Effector memory CD8-positive, alpha-beta T cell (primary cell): ENCODE measurements around the gene MICALL1.

ENCODE experiments used
- ATAC-seq: fragments of 150-1000 bp; cut with Tn5 transposase; replicated peaks from 2 replicates; pipeline ENCODE4 v1.10.0; 2021; ENCODE audit warnings: mild to moderate bottlenecking, moderate library complexity
- DNase-seq, 3 experiments: peaks; one replicate each; pipeline ENCODE4 v3.0.0; 2021
- H3K27ac Mint-ChIP-seq, 2 donors: one replicate each; pipeline ENCODE4 v1.8.0; 2022; ENCODE audit warnings: mild to moderate bottlenecking in 2 of 2, mixed read lengths in 2 of 2, moderate library complexity in 2 of 2
- H3K27me3 Mint-ChIP-seq, 2 donors: one replicate each; pipeline ENCODE4 v1.8.0; 2022; ENCODE audit warnings: mixed read lengths in 2 of 2
- H3K36me3 Mint-ChIP-seq: one replicate; pipeline ENCODE4 v1.8.0; 2022; ENCODE audit warnings: mild to moderate bottlenecking, moderate library complexity, mixed read lengths; ENCODE audit not compliant: insufficient read depth
- H3K4me1 Mint-ChIP-seq, 2 donors: one replicate each; pipeline ENCODE4 v1.8.0; 2022; ENCODE audit warnings: low read depth in 2 of 2, mixed read lengths in 2 of 2
- H3K4me3 Mint-ChIP-seq, 2 donors: one replicate each; pipeline ENCODE4 v1.8.0; 2022; ENCODE audit warnings: mild to moderate bottlenecking in 2 of 2, mixed read lengths in 2 of 2, moderate library complexity in 2 of 2
- H3K9me3 Mint-ChIP-seq, 2 donors: one replicate each; pipeline ENCODE4 v1.8.0; 2022; ENCODE audit warnings: mixed read lengths in 2 of 2

Gene MICALL1

DNA sequence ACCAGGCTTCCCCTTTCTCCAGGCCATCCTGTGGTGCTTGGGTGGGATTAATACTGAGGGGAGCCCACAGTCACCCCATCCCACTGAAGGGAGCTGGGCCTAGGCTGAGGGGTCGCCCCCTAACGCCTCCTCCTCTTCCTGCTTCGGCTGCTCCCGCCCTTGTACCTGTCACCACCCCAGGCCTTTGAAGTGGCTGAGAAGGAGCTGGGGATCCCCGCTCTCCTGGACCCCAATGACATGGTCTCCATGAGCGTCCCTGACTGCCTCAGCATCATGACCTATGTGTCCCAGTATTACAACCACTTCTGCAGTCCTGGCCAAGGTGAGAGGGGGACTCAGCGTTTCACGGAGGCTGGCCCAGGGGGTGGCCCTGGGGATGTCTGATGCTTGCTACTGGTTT, 6.1 kb downstream of the MICALL1 start:
- Mint-ChIP-seq H3K36me3 (peaks cover 32% of the 10 kb centered on the region), H3K27ac (peak overlapping the region in 1 of 2 donors; percentile 62), H3K4me3 (no peak overlapping the region), H3K9me3 (no peaks in the 10 kb centered on the region), H3K27me3 (no peaks in the 10 kb centered on the region), H3K4me1 (peaks cover 14 to 29% of the 10 kb centered on the region in 2 donors)
- DNase-seq (no peak), ATAC-seq (peak; percentile 19)

DNA sequence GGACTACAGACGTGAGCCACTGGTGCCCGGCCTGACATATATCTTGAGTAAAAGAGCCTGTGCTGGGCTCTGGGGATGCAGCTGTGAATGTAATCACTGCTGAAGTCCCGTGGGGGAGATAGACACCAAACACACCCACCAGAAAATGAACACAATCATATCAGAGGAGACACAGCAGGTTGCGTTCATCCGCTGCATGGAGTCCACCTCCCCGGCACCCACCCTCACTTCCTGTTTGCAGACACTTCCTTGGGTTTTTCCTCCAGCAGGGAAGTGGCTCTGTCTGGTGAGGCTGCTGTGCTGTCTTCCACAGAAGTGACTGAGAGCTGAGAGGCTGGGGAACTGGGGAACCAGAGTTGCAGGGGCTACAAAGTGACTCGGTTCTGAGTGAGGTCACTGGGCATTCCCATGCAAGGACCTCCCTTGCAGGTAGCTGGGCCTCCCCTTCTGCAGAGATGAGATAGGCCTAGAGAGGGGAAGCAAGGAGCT, 7.2 kb downstream of the MICALL1 start:
- Mint-ChIP-seq H3K27ac (no peak overlapping the region), H3K4me3 (no peak overlapping the region)

DNA sequence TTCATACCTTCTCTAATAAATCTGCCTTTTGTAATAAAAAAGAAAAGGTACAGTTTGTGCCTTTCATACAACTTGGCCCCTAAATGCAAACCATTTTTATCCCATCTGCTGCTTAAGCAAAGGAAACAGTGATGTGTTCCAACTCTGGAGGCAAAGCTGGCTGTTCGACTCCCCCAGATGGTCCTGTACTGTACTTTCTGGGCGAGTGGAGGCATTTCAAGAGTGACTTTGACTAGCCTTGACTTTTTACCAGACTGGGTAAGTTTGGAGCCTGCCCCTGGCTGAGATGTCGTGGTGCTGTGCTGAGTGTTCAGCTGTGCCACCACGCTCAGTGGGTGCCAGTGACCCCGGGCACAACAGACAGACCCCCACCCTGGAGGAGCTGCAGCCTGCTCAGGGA, 10.2 kb downstream of the MICALL1 start:
- Mint-ChIP-seq H3K4me1 (peaks cover 5 to 8% of the 10 kb centered on the region in 2 donors), H3K27me3 (no peaks in the 10 kb centered on the region), H3K9me3 (no peaks in the 10 kb centered on the region), H3K27ac (peak overlapping the region in 1 of 2 donors; percentile 28), H3K36me3 (peaks cover 44% of the 10 kb centered on the region), H3K4me3 (no peak overlapping the region)
- DNase-seq (no peak), ATAC-seq (no peak)

More for the DNA sequence above, 7.2 kb downstream of the MICALL1 start:
- DNase-seq (no peak), ATAC-seq (no peak)
- Mint-ChIP-seq H3K36me3 (peaks cover 29% of the 10 kb centered on the region), H3K9me3 (no peaks in the 10 kb centered on the region), H3K27me3 (no peaks in the 10 kb centered on the region), H3K4me1 (peaks cover 5 to 21% of the 10 kb centered on the region in 2 donors)

DNA sequence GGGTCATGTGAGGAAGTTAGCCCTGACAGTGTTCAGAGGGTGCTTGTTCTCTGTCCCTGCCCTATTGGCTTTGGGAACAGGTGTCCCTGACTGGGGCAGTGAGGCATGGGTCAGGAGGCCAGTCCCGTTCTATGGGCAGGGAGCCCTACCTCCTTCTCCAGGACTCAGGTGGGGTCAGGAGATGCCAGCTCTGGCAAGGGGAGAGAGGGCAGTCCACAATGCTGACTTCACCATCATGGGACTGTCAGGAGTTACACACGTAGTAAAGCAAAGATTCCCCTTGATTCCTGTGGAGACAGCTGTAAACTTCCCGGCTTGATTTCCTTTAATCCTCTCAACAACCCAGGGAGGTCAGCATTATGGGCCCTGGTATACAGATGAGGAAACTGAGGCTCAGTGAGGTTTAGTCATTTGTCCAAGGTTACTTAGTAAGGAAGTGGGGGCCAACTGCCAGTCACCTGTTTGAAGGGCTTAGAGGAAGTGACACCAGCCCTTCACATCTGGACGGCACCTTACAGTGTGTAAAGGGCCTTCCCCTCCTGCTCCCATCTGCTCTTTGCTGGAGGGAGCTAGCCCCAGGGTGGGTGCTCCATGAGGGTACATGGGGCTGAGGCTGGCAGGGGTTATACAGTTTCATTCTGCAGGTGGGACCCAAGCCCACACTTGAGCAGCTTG, 11.9 kb downstream of the MICALL1 start:
- ATAC-seq, result no peak
- H3K36me3 Mint-ChIP-seq, result peaks cover 49% of the 10 kb centered on the region
- H3K9me3 Mint-ChIP-seq, result no peaks in the 10 kb centered on the region
- DNase-seq, result no peak
- no peaks in the 10 kb centered on the region for H3K4me1 Mint-ChIP-seq
- H3K4me3 Mint-ChIP-seq, result no peak overlapping the region
- no peak overlapping the region for H3K27ac Mint-ChIP-seq
- no peaks in the 10 kb centered on the region for H3K27me3 Mint-ChIP-seq

DNA sequence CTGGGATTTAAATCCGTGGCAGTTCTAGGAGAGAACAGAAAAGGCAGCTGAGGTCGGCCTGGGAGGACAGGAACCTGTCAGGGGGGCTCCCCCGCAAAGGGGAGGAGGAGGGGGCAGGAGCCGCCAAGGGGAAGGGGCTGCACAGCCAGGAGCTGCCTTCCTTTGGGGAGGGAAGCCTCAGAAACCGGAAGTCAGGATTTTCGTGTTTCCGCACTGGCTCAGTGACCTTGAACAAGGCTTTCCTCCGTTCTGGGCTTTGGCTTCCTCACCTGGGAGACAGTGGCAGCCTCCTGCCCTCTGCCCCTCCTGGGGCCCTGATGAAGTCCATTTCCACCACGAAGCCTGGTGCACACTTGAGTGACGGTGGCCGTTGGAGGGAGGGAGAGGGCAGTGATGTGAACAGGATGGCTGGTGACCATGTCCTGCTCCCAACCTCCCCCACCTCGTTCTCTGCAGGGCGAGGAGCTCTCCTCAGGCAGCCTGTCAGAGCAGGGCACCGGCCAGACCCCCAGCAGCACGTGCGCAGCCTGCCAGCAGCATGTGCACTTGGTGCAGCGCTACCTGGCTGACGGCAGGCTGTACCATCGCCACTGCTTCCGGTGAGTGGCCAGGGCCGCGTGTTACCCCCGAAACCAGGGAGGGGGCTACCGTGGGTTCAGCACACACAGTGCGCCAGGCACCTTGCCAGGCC, 12.6 kb downstream of the MICALL1 start:
- Mint-ChIP-seq H3K4me3 (no peak overlapping the region), H3K27ac (no peak overlapping the region), H3K27me3 (no peaks in the 10 kb centered on the region), H3K4me1 (no peaks in the 10 kb centered on the region), H3K36me3 (peaks cover 44% of the 10 kb centered on the region), H3K9me3 (no peaks in the 10 kb centered on the region)
- no peak for DNase-seq
- ATAC-seq, result no peak

DNA sequence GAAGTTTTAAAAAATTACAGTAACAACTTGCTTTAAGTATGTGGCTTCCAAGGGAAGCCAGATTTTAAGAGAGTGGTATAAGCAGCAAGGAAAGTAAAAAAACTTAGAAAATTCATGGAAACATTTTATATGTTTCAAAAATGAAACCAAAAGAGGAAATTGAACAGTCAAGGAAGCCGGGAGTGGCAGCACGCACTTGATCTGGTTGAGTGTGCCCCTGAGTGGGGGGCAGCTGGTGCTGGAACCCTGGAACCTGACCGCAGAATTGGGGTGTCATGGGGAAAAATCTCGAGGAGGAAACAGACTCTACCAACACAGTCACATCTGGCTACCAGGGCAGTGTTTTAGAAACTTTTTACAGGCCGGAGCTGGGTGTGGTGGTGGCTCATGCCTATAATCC, 14.0 kb downstream of the MICALL1 start:
- no peaks in the 10 kb centered on the region for H3K4me1 Mint-ChIP-seq
- H3K4me3 Mint-ChIP-seq, result no peak overlapping the region
- H3K27me3 Mint-ChIP-seq, result no peaks in the 10 kb centered on the region
- DNase-seq (no peak), ATAC-seq (no peak)
- peak overlapping the region; percentile 59 to 89 for H3K27ac Mint-ChIP-seq
- peaks cover 39% of the 10 kb centered on the region for H3K36me3 Mint-ChIP-seq
- no peaks in the 10 kb centered on the region for H3K9me3 Mint-ChIP-seq

DNA sequence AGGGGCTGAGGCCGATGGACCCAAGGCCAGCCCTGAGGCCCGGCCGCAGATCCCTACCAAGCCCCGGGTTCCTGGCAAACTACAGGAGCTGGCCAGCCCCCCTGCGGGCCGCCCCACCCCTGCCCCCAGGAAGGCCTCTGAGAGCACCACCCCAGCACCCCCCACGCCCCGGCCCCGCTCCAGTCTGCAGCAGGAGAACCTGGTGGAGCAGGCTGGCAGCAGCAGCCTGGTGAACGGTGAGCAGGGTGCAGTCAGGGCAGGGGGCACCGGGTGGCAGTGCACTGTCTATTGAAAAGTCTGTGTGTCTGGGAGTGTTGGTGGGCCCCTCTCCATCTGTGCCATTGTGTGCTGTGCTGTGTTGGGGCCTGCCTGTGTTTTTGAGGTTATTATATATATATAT, 16.1 kb downstream of the MICALL1 start:
- Mint-ChIP-seq H3K4me3 (no peak overlapping the region), H3K36me3 (peaks cover 28% of the 10 kb centered on the region), H3K4me1 (no peaks in the 10 kb centered on the region), H3K27ac (no peak overlapping the region), H3K27me3 (no peaks in the 10 kb centered on the region), H3K9me3 (no peaks in the 10 kb centered on the region)
- DNase-seq (no peak), ATAC-seq (no peak)

DNA sequence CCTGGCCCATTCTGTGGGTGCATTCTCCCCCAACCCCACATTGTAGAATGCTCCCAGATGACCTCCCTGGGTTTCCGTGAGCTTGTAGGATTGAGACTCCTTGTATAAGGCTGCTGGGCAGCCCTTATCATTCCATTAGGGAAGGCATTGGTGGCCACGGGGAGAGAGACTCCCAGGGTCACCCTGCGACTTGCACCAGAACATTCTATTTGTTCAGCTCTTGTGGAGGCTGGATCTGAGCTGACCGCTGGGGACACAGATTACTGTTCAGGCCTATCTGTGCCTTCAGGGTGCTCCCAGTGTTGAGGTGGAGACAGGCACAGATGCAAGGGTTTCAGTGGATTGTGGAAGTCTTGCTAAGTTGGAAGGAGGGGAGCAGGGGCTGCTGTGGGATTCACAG, 17.8 kb downstream of the MICALL1 start:
- Mint-ChIP-seq H3K27ac (no peak overlapping the region), H3K9me3 (no peaks in the 10 kb centered on the region), H3K27me3 (no peaks in the 10 kb centered on the region), H3K4me1 (peaks cover under 1 to 5% of the 10 kb centered on the region in 2 donors), H3K4me3 (no peak overlapping the region), H3K36me3 (peaks cover 38% of the 10 kb centered on the region)
- ATAC-seq, result no peak
- no peak for DNase-seq

DNA sequence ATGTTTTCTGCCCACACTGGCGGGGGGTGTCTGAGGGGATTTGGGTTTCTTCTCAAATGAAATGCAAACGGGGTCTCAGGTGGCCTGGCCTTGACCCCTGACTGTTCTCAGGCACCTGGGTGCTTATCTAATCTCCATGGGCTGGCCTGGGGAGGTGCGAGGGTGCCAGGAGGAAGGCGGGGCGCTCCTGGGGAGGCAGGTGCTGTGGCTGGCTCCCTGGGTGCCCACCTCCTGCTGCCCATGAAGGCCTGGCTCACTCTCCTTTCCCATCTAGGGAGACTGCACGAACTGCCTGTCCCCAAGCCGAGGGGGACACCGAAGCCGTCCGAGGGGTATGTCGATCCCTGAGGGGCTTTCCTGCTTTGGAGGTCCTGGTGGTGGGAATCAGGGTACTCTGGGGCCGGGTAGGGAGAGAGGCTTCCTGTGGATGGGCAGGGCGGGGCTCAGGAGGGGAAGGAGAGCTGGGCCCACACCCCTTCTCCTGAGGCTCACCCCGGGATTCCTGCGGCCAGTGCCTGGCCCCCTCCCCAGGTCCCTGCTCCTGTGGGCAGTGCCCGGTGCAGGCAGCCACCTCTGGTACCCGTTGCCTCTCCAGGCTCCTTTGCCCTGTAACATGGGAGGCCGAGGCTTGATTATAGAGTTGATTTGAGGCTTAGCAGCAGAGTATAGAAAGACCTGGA, 18.4 kb downstream of the MICALL1 start:
- Mint-ChIP-seq H3K27ac (peak overlapping the region in 1 of 2 donors; percentile 22), H3K27me3 (no peaks in the 10 kb centered on the region), H3K9me3 (no peaks in the 10 kb centered on the region), H3K4me3 (no peak overlapping the region), H3K4me1 (peaks cover 4 to 7% of the 10 kb centered on the region in 2 donors), H3K36me3 (peaks cover 35% of the 10 kb centered on the region)
- DNase-seq (no peak), ATAC-seq (no peak)

DNA sequence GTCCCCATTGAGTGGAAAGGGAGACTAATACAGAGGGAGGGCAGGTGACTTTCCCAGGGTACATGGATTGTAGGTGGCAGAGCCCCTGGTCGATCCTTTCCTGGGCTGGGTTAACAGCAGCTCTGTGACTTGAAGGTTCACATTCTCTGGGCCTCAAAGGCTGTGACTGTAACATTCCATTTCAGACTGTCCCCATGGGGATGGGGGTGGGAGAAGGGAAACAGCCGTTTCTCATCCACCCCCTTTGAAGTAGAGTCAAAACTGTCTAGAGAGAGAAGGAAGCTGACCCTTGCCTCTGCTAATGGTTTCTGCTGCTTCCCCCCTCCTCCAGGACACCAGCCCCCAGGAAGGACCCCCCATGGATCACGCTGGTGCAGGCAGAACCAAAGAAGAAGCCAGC, 19.2 kb downstream of the MICALL1 start:
- Mint-ChIP-seq H3K27ac (peak overlapping the region in 1 of 2 donors; percentile 22), H3K9me3 (no peaks in the 10 kb centered on the region), H3K27me3 (no peaks in the 10 kb centered on the region), H3K4me1 (peaks cover 4 to 9% of the 10 kb centered on the region in 2 donors), H3K4me3 (no peak overlapping the region), H3K36me3 (peaks cover 27% of the 10 kb centered on the region)
- ATAC-seq (no peak), DNase-seq (no peak)

DNA sequence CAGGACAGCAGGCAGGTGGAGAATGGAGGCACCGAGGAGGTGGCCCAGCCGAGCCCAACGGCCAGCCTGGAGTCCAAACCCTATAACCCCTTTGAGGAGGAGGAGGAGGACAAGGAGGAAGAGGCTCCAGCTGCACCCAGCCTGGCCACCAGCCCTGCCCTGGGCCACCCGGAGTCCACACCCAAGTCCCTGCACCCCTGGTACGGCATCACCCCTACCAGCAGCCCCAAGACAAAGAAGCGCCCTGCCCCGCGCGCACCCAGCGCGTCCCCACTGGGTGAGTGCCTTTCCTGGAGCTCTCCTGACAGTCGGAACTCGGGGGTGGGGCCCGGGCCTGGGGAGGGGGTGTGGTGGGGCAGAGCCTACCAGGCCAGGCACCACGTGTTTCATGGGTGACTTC, 19.7 kb downstream of the MICALL1 start:
- Mint-ChIP-seq H3K36me3 (peaks cover 26% of the 10 kb centered on the region), H3K4me3 (no peak overlapping the region)

DNA sequence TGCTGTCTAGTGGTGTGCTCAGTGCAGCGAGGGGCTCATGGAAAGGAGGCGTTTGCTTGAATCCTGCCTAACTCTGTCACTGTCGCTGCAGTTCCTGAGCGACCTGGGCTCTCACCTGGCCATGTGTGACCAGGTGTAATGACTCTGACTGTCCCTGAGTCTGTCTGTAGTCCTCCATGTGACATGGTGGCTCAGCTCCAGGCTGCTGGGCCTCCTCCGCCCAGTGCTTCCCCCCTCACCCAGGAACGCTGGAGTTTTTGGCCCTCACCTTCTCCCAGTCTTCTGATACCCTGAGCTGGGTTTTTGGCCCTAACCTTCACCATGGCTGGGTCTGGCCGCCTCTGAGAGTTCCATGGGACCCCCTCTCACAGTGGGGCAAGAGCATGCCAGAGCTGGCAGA, 20.3 kb downstream of the MICALL1 start:
- H3K4me1 Mint-ChIP-seq, result peaks cover 6 to 12% of the 10 kb centered on the region in 2 donors
- no peak overlapping the region for H3K4me3 Mint-ChIP-seq
- peaks cover 20% of the 10 kb centered on the region for H3K36me3 Mint-ChIP-seq
- no peak for ATAC-seq
- no peaks in the 10 kb centered on the region for H3K9me3 Mint-ChIP-seq
- no peak for DNase-seq
- no peak overlapping the region for H3K27ac Mint-ChIP-seq
- H3K27me3 Mint-ChIP-seq, result no peaks in the 10 kb centered on the region

More for the DNA sequence above, 19.7 kb downstream of the MICALL1 start:
- H3K9me3 Mint-ChIP-seq, result no peaks in the 10 kb centered on the region
- H3K4me1 Mint-ChIP-seq, result peaks cover 6 to 12% of the 10 kb centered on the region in 2 donors
- DNase-seq (no peak), ATAC-seq (no peak)
- no peaks in the 10 kb centered on the region for H3K27me3 Mint-ChIP-seq
- no peak overlapping the region for H3K27ac Mint-ChIP-seq

DNA sequence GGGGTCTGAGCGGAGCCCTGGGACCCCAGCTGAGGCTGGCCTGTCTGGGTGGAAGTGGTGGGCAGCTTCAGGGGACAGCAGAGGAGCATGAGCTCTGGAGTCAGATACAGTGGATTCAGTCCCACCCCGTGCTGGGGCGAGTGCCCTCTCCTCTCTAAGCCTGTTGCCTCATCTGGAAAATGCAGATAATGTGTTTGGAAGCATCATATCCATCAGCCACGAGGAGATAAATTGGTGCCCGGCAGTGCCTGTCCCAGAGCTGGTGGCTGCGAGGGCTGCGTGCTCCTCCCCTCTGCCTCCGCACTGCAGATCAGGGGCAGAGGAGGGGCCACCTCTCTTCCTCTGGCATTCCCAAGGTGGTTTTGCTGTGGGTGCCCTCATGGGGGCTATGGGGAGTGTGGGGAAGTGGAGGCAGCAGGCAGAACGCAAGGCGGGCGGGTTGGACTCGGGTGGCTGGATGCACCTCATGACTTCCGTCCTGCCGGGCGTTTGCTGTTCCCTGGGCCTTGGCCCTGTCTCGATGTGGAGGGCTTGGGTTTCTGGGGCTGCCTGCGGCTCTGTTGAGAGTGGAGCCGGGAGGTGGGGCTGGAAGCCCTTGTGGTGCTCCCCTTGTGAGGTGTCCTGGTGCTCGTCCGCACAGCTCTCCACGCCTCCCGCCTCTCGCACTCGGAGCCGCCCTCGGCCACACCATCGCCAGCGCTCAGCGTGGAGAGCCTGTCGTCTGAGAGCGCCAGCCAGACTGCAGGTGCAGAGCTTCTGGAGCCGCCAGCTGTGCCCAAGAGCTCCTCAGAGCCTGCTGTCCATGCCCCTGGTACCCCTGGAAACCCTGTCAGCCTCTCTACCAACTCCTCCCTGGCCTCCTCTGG, 20.9 kb downstream of the MICALL1 start:
- Mint-ChIP-seq H3K4me3 (no peak overlapping the region), H3K36me3 (peaks cover 20% of the 10 kb centered on the region), H3K4me1 (peaks cover 6 to 12% of the 10 kb centered on the region in 2 donors), H3K27me3 (no peaks in the 10 kb centered on the region), H3K9me3 (no peaks in the 10 kb centered on the region), H3K27ac (no peak overlapping the region)
- ATAC-seq (no peak), DNase-seq (no peak)
